Measurements from ENCODE around the gene RBM15.

The RBM15 gene

DNA sequence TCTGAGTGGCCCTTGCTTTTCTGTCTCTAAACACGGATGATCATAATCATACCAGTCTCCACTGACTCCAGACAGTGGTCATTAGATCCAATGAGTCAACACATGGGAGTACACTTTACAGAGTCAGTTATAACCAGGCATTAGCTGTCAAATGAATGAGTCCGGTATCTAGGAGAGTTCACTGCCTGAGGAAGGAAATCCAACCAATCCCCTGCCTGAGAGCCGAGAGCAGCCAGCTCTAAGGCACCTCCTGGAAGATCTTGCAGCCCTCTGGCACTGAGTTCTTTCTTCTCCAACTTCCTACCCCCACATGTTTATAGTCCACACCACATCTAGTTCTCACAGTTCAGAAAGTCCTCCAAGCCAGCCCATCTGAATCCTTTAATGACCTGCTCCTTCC, 29.4 kb upstream of the RBM15 start:
- no peak overlapping the region for H3K4me3 ChIP-seq (ENCODE audit: low read length)
- no peak for TF ChIP-seq ZNF274 (IDR thresholded peaks at IDR 0.05; ENCODE audit: low read depth, low read length)

DNA sequence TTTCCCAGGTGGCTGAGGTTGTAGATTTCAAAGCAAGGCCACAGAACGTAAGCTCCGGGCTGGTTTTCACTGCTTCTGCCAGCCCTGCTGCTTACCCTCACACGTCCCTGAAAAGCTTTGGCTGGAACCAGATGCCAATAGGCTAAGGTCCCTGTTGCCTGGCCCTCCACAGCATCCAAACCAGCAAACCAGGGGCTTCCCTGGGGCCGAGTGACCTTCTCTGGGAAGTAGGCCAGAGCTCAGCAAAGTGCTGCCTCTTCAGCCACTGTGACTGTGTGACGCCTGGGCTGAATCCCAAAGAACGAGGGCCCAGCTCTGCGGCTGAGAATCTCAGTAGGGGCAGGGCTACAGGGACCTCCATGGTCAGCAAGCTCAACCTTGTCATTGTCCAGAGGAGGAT, 28.9 kb upstream of the RBM15 start:
- no peak overlapping the region for H3K4me3 ChIP-seq (ENCODE audit: low read length)
- TF ChIP-seq ZNF274 (IDR thresholded peaks at IDR 0.05; ENCODE audit: low read depth, low read length), result no peak

DNA sequence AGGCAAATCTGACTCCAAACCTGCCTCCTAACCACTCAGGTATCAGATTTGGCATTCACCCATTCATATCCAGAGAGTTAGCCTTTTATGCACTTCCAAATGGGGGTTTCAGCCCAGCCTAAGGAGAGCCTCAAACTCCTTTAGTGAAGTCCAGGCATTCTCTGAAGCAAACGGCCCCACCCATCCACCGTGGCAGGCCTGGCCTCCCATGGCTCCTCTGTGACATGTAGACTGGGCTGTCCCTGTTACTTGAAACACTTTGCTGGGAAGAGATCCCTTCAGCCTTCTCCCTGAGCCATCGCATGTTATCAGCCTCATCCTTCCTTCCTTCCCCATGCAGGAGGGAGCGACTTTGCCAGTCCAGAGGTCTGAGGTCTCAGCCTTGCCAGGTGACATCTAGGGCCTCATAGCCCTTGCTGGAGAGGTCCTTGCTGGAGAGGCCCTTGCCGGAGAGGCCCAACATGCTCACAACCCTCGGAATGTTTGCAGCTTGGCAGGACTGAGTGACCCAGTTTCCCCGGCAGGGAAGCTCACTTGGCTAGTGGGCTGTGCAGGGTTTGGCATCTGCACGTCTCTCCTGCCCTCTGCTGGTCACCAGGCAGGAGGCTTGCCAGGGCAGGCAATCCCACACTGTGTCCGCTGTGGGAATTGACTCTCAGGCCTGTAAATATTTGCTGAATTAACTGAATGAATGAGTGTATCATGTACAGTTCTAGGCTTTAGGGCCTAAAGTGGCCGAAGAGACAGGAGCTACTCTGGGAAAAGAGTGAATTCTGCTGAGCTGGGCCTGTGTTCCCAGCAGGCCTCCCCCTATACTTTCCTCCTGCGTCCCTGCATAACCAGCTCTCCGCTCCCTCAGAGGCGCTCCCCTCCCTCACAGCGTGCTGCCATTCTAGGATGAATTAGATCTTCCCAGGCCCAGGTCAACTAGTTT, 26.7 kb upstream of the RBM15 start:
- H3K4me3 ChIP-seq (ENCODE audit: low read length), result no peak overlapping the region

DNA sequence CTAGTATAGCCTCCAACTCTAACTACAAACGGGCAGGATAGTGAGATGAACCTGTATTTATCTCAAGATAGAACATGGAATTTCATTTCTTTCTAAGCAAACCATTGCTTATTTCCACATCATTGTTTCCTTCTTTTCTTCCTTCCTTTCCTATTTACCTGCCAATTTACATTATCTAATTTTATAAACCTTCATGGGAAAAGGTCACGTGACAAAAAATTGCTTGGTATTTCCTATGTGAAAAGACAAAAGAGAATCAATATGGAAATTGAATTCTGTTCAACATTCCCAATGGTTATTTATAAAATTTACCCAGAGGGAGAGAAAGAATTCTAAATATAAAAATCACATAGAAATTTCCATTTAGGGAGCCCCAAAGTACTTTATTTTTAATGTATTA, 22.4 kb upstream of the RBM15 start:
- no peak for TF ChIP-seq ZNF274 (IDR thresholded peaks at IDR 0.05; ENCODE audit: low read depth, low read length)
- H3K4me3 ChIP-seq (ENCODE audit: low read length), result no peak overlapping the region

More for the DNA sequence above, 26.7 kb upstream of the RBM15 start:
- TF ChIP-seq ZNF274 (IDR thresholded peaks at IDR 0.05; ENCODE audit: low read depth, low read length), result no peak

DNA sequence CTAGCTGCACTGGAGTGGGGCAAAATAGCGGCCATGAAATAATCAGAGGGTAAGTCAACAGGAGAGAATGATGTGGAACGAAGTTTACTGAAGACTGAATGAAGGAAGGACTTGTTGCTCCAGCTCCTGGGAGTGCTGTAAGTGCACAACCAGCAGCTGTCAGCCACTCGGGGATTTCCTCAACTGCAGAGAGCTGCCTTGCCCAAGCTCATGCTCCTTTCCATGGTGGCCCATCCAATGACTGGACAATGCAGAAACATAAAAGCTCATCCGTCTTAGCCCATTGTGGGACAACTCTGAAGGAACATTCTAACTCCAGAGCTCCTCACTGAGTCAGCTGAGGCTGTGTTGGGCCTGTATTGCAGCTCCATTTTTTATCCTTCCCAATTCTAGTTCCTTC, 21.1 kb upstream of the RBM15 start:
- TF ChIP-seq ZNF274 (IDR thresholded peaks at IDR 0.05; ENCODE audit: low read depth, low read length), result no peak
- H3K4me3 ChIP-seq (ENCODE audit: low read length), result no peak overlapping the region

DNA sequence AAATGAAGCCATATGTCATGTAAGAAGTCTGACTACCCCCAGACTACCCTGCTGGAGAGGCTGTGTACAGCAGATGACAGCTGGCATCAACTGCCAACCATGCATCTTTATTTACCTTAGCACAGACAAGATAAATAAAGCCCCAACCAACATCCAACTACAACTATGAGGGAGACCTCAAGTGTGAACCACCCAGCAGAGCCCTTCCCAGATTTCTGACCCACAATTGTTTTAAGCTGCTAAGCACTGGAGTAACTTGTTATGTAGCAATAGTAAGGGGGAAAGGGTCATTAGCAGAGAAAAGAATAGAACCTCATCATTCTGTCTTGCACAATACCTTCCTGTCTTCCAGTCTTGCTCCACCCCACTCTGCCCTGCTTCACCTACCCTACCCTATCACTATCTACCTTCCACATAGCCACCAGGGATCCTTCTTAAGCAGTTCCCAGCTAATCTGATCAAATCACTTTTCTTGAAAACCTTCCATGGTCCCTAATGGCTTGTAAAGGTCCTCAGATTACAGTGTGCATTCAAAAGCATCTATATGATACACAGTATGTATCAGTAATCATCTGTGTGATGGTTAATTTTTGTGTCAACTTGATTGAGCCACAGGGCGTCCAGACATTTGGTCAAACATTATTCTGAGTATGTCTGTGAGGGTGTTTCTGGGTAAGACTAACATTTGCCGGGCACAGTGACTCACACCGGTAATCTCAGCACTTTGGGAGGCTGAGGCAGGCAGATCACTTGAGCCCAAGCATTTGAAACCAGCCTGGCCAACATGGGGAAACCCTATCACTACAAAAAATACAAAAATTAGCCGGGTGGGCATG, 19.6 kb upstream of the RBM15 start:
- no peak overlapping the region for H3K4me3 ChIP-seq (ENCODE audit: low read length)
- no peak for TF ChIP-seq ZNF274 (IDR thresholded peaks at IDR 0.05; ENCODE audit: low read depth, low read length)

DNA sequence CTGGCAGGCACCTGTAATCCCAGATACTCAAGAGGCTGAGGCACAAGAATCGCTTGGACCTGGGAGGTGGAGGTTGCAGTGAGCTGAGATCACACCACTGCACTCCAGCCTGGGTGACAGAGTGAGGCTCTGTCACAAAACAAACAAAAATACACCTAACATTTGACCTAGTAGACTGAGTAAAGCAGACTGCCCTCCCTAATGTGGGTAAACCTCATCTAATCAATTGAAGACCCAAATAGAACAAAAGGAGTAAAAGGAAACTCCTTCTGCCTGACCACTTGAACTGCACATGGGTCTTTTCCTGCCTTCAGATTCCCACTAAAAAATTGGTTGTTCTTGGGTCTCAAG, 19.0 kb upstream of the RBM15 start:
- no peak overlapping the region for H3K4me3 ChIP-seq (ENCODE audit: low read length)
- no peak for TF ChIP-seq ZNF274 (IDR thresholded peaks at IDR 0.05; ENCODE audit: low read depth, low read length)

DNA sequence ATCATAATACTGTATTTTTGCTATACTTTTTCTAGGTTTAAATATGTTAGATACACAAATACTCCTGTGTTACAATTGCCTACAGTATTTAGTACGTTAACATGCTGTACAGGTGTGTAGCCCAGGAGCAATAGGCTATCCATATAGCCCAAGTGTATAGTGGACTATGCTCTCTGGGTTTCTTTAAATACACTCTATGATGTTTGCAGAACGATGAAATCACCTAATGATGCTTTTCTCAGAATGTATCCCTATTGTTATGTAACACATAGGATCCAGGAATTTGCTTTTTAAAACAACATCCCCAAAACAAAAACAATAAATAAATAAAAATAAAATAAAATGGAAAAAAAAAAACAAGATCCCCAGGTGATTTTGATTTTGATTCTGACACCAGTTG, 18.1 kb upstream of the RBM15 start:
- H3K4me3 ChIP-seq (ENCODE audit: low read length), result no peak overlapping the region
- TF ChIP-seq ZNF274 (IDR thresholded peaks at IDR 0.05; ENCODE audit: low read depth, low read length), result no peak

DNA sequence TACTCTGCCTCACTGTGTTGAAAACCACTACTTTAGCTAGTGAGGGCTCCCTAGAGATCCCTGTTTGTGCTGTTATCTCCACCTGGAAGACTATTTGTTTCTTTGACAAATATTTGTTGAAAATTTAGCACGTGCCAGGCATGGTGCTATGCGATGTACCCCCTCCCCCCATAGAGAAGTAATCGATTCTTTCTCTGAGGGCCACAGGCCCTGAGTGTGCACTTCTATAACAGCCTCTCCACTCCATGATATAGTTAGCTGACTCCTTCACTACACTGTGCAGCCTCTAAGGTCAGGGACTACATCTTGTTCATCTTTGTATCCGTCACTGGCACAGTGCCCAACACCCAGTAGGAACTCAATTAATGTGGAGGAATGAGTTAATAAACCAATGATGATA, 17.3 kb upstream of the RBM15 start:
- H3K4me3 ChIP-seq (ENCODE audit: low read length), result no peak overlapping the region
- TF ChIP-seq ZNF274 (IDR thresholded peaks at IDR 0.05; ENCODE audit: low read depth, low read length), result no peak

DNA sequence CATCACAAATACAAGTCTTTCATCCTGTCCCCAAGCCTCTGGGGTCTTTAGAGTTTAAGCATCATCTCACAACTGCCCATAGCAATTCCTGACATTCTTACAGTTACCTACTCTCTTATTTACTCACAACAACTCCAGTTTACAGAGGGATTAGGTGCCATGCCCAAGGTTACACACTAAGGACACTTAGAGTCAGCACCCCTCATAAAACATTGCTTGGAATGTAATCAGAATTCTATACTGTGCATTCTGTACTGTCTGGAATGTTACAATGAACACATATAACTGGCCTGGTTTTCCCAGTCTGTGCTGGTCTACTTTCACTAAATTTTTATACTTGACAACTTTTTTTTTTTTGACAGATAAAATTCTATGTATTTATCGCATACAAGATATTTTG, 14.5 kb upstream of the RBM15 start:
- TF ChIP-seq ZNF274 (IDR thresholded peaks at IDR 0.05; ENCODE audit: low read depth, low read length), result no peak

DNA sequence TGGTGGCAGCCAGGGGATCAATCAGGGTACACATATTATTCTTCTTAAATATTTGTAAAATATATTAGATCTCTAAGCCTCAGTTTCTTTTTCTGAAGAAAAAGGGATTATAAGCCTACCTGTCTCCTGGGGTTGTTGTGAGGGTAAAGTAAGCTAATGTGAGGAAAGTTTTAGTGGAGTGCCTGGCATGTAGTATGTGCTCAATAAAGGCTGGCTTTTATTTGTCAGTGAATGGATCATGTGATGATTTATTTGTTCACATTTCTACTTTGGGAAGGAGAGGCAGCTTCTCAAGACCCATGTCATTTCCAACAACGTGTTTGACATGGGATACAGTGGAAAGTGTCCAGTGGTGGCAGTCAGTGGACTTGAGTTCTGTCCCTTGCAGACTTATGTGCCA, 12.4 kb upstream of the RBM15 start:
- no peak overlapping the region for H3K4me3 ChIP-seq (ENCODE audit: low read length)
- TF ChIP-seq ZNF274 (IDR thresholded peaks at IDR 0.05; ENCODE audit: low read depth, low read length), result no peak

More for the DNA sequence above, 14.5 kb upstream of the RBM15 start:
- H3K4me3 ChIP-seq (ENCODE audit: low read length), result no peak overlapping the region

DNA sequence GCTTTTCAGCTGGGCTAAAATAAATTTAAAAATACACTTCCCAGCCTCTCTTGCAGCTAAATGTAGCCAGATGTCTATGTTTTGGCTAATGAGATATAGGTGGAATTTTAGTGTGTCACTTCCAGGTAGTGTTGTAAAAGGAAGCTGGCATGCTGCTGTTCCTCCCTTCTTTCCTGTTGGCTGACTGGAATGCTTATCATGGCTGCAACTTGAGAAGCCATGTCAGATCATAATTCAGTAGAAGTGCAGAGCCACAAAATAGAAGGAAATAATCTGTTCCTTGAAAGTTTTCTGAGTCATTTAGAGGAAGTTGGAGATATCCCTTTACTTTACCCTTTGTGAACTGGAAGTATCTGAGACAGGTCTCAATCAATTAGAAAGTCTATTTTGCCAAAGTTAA, 10.9 kb upstream of the RBM15 start:
- no peak for TF ChIP-seq ZNF274 (IDR thresholded peaks at IDR 0.05; ENCODE audit: low read depth, low read length)
- no peak overlapping the region for H3K4me3 ChIP-seq (ENCODE audit: low read length)

DNA sequence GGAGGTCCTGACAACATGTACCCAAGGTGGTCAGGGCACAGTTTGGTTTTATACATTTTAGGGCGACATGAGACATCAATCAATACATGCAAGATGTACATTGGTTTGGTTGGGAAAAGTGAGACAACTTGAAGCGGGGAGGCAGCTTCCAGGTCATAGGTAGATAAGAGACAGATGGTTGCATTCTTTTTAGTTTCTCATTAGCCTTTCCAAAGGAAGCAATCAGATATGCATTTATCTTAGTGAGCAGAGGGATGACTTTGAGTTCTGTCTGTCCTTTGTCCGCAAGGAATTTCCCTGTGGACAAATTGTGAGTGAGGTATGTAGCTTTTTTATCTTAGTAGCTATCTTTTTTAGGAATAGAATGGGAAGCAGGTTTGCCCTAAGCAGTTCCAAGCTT, 10.5 kb upstream of the RBM15 start:
- TF ChIP-seq ZNF274 (IDR thresholded peaks at IDR 0.05; ENCODE audit: low read depth, low read length), result no peak
- H3K4me3 ChIP-seq (ENCODE audit: low read length), result no peak overlapping the region

DNA sequence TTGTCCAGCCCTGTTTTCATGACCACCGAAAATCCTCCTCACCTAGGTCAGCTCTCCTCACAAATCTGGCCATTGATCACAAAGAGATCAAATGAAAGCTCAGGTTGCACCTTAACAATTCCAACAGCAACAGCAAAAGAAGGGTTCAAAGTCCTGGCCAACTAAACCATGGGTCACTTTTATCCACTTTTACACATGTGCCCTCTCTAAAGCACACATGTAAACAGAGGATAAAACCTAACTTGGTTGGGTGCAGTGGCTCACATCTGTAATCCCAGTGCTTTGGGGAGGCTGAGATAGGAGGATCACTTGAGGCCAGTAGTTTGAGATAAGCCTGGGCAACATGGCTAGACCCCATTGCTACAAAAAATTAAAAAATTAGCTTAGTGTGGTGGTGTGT, 3.9 kb upstream of the RBM15 start:
- H3K4me3 ChIP-seq (ENCODE audit: low read length), result no peak overlapping the region
- TF ChIP-seq ZNF274 (IDR thresholded peaks at IDR 0.05; ENCODE audit: low read depth, low read length), result no peak
